HG03442 (cell line): ENCODE measurements around the gene RSL1D1.
"Not testable (repeated sequence)": the region's sequence is repeated elsewhere in the genome, so short reads cannot be mapped to it uniquely, and the experiment has no call there.

ENCODE experiments used
- ATAC-seq: cut with Tn5 transposase; IDR thresholded peaks from one replicate; pipeline ENCODE4 v1.9.1; 2021; ENCODE audit warnings: mild to moderate bottlenecking, moderate library complexity; ENCODE audit not compliant: unreplicated experiment

The RSL1D1 gene

GRCh38 chr16:11844499-11844898, 6.8 kb downstream of the RSL1D1 start:
- ATAC-seq: no peak

- ATAC-seq: no peak
Measured at GRCh38 chr16:11843861-11844260, 7.5 kb downstream of the RSL1D1 start.

- no peak for ATAC-seq
Measured at GRCh38 chr16:11843206-11843605, 8.1 kb downstream of the RSL1D1 start.

- ATAC-seq: no peak
Measured at GRCh38 chr16:11841026-11841425, 10.3 kb downstream of the RSL1D1 start.

GRCh38 chr16:11836650-11837244, 14.6 kb downstream of the RSL1D1 start:
- ATAC-seq: no peak

GRCh38 chr16:11835891-11836649, 15.3 kb downstream of the RSL1D1 start:
- ATAC-seq: no peak

- ATAC-seq: no peak
Measured at GRCh38 chr16:11835309-11835708, 16.0 kb downstream of the RSL1D1 start.

- ATAC-seq: no peak
Measured at GRCh38 chr16:11833951-11834695, 17.2 kb downstream of the RSL1D1 start.

GRCh38 chr16:11828696-11829095, 22.6 kb downstream of the RSL1D1 start:
- ATAC-seq: no peak

- ATAC-seq: not testable (repeated sequence)
Measured at GRCh38 chr16:11825520-11826165, 25.7 kb downstream of the RSL1D1 start.

- ATAC-seq: no peak
Measured at GRCh38 chr16:11824362-11824761, 27.0 kb downstream of the RSL1D1 start.

- ATAC-seq: not testable (repeated sequence)
Measured at GRCh38 chr16:11823645-11824044, 27.7 kb downstream of the RSL1D1 start.

- ATAC-seq: no peak
Measured at GRCh38 chr16:11819798-11820197, 31.5 kb downstream of the RSL1D1 start.

GRCh38 chr16:11818970-11819369, 32.4 kb downstream of the RSL1D1 start:
- not testable (repeated sequence) for ATAC-seq

- ATAC-seq: no peak
Measured at GRCh38 chr16:11816123-11816522, 35.2 kb downstream of the RSL1D1 start.

GRCh38 chr16:11814800-11815199, 36.5 kb downstream of the RSL1D1 start:
- ATAC-seq: not testable (repeated sequence)

GRCh38 chr16:11806721-11807120, 44.6 kb downstream of the RSL1D1 start:
- no peak for ATAC-seq

GRCh38 chr16:11805556-11805955, 45.8 kb downstream of the RSL1D1 start:
- no peak for ATAC-seq

- ATAC-seq: no peak
Measured at GRCh38 chr16:11801481-11802021, 49.8 kb downstream of the RSL1D1 start.

GRCh38 chr16:11800382-11800718, 51.0 kb downstream of the RSL1D1 start:
- no peak for ATAC-seq
